Activated CD4-positive, alpha-beta T cell treated with anti-CD3 and anti-CD28 coated beads for 48 hours (primary cell): ENCODE data around the gene GNA15.

ENCODE experiments used
- DNase-seq: peaks from one replicate; pipeline ENCODE4 v3.0.0-alpha.2; 2020

Gene GNA15

GRCh38 chr19:3121821-3122511, 13.9 kb upstream of the GNA15 start:
- DNase-seq, result no peak

GRCh38 chr19:3122512-3122870, 13.3 kb upstream of the GNA15 start:
- no peak for DNase-seq

GRCh38 chr19:3123088-3123721, 12.6 kb upstream of the GNA15 start:
- no peak for DNase-seq

- no peak for DNase-seq
These were observed 11.9 kb upstream of the GNA15 start for GRCh38 chr19:3123956-3124355.

- DNase-seq, result no peak
These were observed 11.2 kb upstream of the GNA15 start for GRCh38 chr19:3124630-3125029.

- peak; percentile 89 for DNase-seq
These were observed 9.8 kb upstream of the GNA15 start for GRCh38 chr19:3125900-3126524.

GRCh38 chr19:3129112-3129511, 6.7 kb upstream of the GNA15 start:
- no peak for DNase-seq

GRCh38 chr19:3131168-3131567, 4.7 kb upstream of the GNA15 start:
- no peak for DNase-seq

- DNase-seq, result peak; percentile 90
These were observed 2.7 kb upstream of the GNA15 start for GRCh38 chr19:3132971-3133792.

GRCh38 chr19:3133793-3134116, 2.1 kb upstream of the GNA15 start:
- no peak for DNase-seq

GRCh38 chr19:3136684-3137055, 837 bp downstream of the GNA15 start:
- DNase-seq, result no peak

- no peak for DNase-seq
These were observed 1.3 kb downstream of the GNA15 start for GRCh38 chr19:3137119-3137518.

- no peak for DNase-seq
These were observed 2.4 kb downstream of the GNA15 start for GRCh38 chr19:3138268-3138667.

GRCh38 chr19:3140667-3141038, 4.8 kb downstream of the GNA15 start:
- no peak for DNase-seq

- peak; percentile 76 for DNase-seq
These were observed 6.4 kb downstream of the GNA15 start for GRCh38 chr19:3142292-3142670.

GRCh38 chr19:3142781-3143337, 7.0 kb downstream of the GNA15 start:
- DNase-seq, result no peak

GRCh38 chr19:3145909-3146676, 10.3 kb downstream of the GNA15 start:
- DNase-seq, result no peak

GRCh38 chr19:3146677-3147100, 10.9 kb downstream of the GNA15 start:
- DNase-seq, result peak; percentile 82

- no peak for DNase-seq
These were observed 12.7 kb downstream of the GNA15 start for GRCh38 chr19:3148503-3148902.

GRCh38 chr19:3149089-3149488, 13.3 kb downstream of the GNA15 start:
- DNase-seq, result no peak

GRCh38 chr19:3149526-3150505, 14.0 kb downstream of the GNA15 start:
- no peak for DNase-seq
